Spinal cord (tissue), 10 donors: ENCODE results near the gene RPRM. TPM values are rescaled to one million over a fixed set of nuclear protein-coding genes. Genes with fewer than 3 reads are reported as not detected.
"Not testable (repeated sequence)": the region's sequence is repeated elsewhere in the genome, so short reads cannot be mapped to it uniquely, and the experiment has no call there.

Experiments used
- DNase-seq, 6 donors: peaks; one replicate each; pipeline versions ENCODE4 v3.0.0 to v3.0.0-alpha.2; 2013 to 2015; ENCODE audit warnings: low spot score in 6 of 6, low read depth in 4 of 6
- H3K27ac ChIP-seq: one replicate; pipeline ENCODE4 v1.5.1; 2013; ENCODE audit warnings: low read depth, low read length, control low read depth
- H3K27me3 ChIP-seq: one replicate; pipeline ENCODE4 v1.6.1; 2013; ENCODE audit warnings: low read length; ENCODE audit not compliant: control insufficient read depth, insufficient read depth
- H3K36me3 ChIP-seq: one replicate; pipeline ENCODE4 v1.6.1; 2013; ENCODE audit warnings: low read length; ENCODE audit not compliant: control insufficient read depth, insufficient read depth
- H3K4me1 ChIP-seq: one replicate; pipeline ENCODE4 v1.6.1; 2013; ENCODE audit warnings: low read length; ENCODE audit not compliant: control insufficient read depth, insufficient read depth
- H3K4me3 ChIP-seq: one replicate; pipeline ENCODE4 v1.5.1; 2013; ENCODE audit warnings: low read depth, low read length, control low read depth
- H3K9me3 ChIP-seq: one replicate; pipeline ENCODE4 v1.6.1; 2013; ENCODE audit warnings: low read length; ENCODE audit not compliant: control insufficient read depth, insufficient read depth
- WGBS: methylation state at CpG from one replicate; pipeline ENCODE4 v1.1.5; 2013; ENCODE audit warnings: missing lambda C conversion rate; ENCODE audit not compliant: insufficient coverage; 5-methylcytosine and 5-hydroxymethylcytosine counted together
- polyA plus RNA-seq, 2 donors: library from polyadenylated mRNA; unstranded; fragments of 120-200 nt; gene quantifications; one replicate each; pipeline ENCODE4 v1.2.1, GENCODE V29; 2013; ENCODE audit not compliant: insufficient read length in 2 of 2
- total RNA-seq, 2 donors: library from RNA; depleted of rRNA in 1 of 2; stranded (reverse); fragments of 120-200 nt in 1 of 2; fragments of >200 nt in 1 of 2; gene quantifications; one replicate each; pipeline versions ENCODE4 v1.2.3 to v1.2.4, GENCODE V29; 2013 to 2014
- donor health status: healthy.

The RPRM gene
- total and polyA plus RNA-seq, 4 donors: 15.1 to 83.8 (median 50.0) TPM

- Histone ChIP-seq H3K4me1 (no peaks in the 10 kb centered on the region), H3K27ac (no peak overlapping the region), H3K4me3 (no peak overlapping the region), H3K9me3 (no peaks in the 10 kb centered on the region), H3K27me3 (no peaks in the 10 kb centered on the region), H3K36me3 (no peaks in the 10 kb centered on the region)
- 100% methylated on average over 1 of the region's 3 CpGs for WGBS
- no peak for DNase-seq
Measured at GRCh38 chr2:153464395-153464794, 14.2 kb downstream of the RPRM start.

GRCh38 chr2:153462338-153462859, 16.2 kb downstream of the RPRM start:
- H3K36me3 ChIP-seq: no peaks in the 10 kb centered on the region
- no CpG with 5 or more reads among the region's 2 CpGs for WGBS
- no peaks in the 10 kb centered on the region for H3K4me1 ChIP-seq
- no peak overlapping the region for H3K27ac ChIP-seq
- no peak overlapping the region for H3K4me3 ChIP-seq
- no peaks in the 10 kb centered on the region for H3K27me3 ChIP-seq
- H3K9me3 ChIP-seq: no peaks in the 10 kb centered on the region
- DNase-seq: no peak

- no peaks in the 10 kb centered on the region for H3K4me1 ChIP-seq
- H3K27ac ChIP-seq: no peak overlapping the region
- WGBS: no CpG with 5 or more reads among the region's 5 CpGs
- no peaks in the 10 kb centered on the region for H3K36me3 ChIP-seq
- no peak for DNase-seq
- H3K9me3 ChIP-seq: no peaks in the 10 kb centered on the region
- no peaks in the 10 kb centered on the region for H3K27me3 ChIP-seq
- H3K4me3 ChIP-seq: no peak overlapping the region
Measured at GRCh38 chr2:153461453-153461852, 17.1 kb downstream of the RPRM start.

- 86% methylated on average over 4 of the region's 8 CpGs for WGBS
- Histone ChIP-seq H3K27me3 (no peaks in the 10 kb centered on the region), H3K27ac (no peak overlapping the region), H3K9me3 (no peaks in the 10 kb centered on the region), H3K4me3 (no peak overlapping the region), H3K4me1 (no peaks in the 10 kb centered on the region), H3K36me3 (no peaks in the 10 kb centered on the region)
- no peak for DNase-seq
Measured at GRCh38 chr2:153455861-153456260, 22.7 kb downstream of the RPRM start.

GRCh38 chr2:153455403-153455802, 23.2 kb downstream of the RPRM start:
- Histone ChIP-seq H3K4me3 (no peak overlapping the region), H3K4me1 (no peaks in the 10 kb centered on the region), H3K36me3 (no peaks in the 10 kb centered on the region), H3K27ac (no peak overlapping the region), H3K9me3 (no peaks in the 10 kb centered on the region), H3K27me3 (no peaks in the 10 kb centered on the region)
- no peak for DNase-seq
- WGBS: 84% methylated on average over 21 of the region's 21 CpGs

- DNase-seq: no peak
- Histone ChIP-seq H3K4me1 (no peaks in the 10 kb centered on the region), H3K4me3 (no peak overlapping the region), H3K27ac (no peak overlapping the region), H3K27me3 (no peaks in the 10 kb centered on the region), H3K9me3 (no peaks in the 10 kb centered on the region), H3K36me3 (no peaks in the 10 kb centered on the region)
- WGBS: 100% methylated on average over 2 of the region's 5 CpGs
Measured at GRCh38 chr2:153451611-153452010, 27.0 kb downstream of the RPRM start.

- WGBS: 95% methylated on average over 4 of the region's 4 CpGs
- Histone ChIP-seq H3K36me3 (no peaks in the 10 kb centered on the region), H3K9me3 (peaks cover 3% of the 10 kb centered on the region), H3K27ac (no peak overlapping the region), H3K27me3 (no peaks in the 10 kb centered on the region), H3K4me1 (no peaks in the 10 kb centered on the region), H3K4me3 (no peak overlapping the region)
- DNase-seq: no peak
Measured at GRCh38 chr2:153443106-153443505, 35.5 kb downstream of the RPRM start.

- not testable (repeated sequence) for DNase-seq, H3K36me3 ChIP-seq, H3K27ac ChIP-seq, H3K27me3 ChIP-seq, H3K9me3 ChIP-seq, H3K4me3 ChIP-seq, H3K4me1 ChIP-seq
- WGBS: 83% methylated on average over 5 of the region's 5 CpGs
Measured at GRCh38 chr2:153442616-153443015, 35.9 kb downstream of the RPRM start.

GRCh38 chr2:153440090-153440489, 38.5 kb downstream of the RPRM start:
- not testable (repeated sequence) for H3K36me3 ChIP-seq, DNase-seq, H3K27ac ChIP-seq, H3K4me3 ChIP-seq, H3K9me3 ChIP-seq, H3K27me3 ChIP-seq, H3K4me1 ChIP-seq
- 82% methylated on average over 2 of the region's 2 CpGs for WGBS

- no peaks in the 10 kb centered on the region for H3K4me1 ChIP-seq
- H3K9me3 ChIP-seq: no peaks in the 10 kb centered on the region
- H3K36me3 ChIP-seq: no peaks in the 10 kb centered on the region
- no CpG with 5 or more reads among the region's 3 CpGs for WGBS
- no peak for DNase-seq
- H3K27ac ChIP-seq: no peak overlapping the region
- H3K27me3 ChIP-seq: no peaks in the 10 kb centered on the region
- H3K4me3 ChIP-seq: no peak overlapping the region
Measured at GRCh38 chr2:153433403-153433802, 45.2 kb downstream of the RPRM start.
